HepG2 (cell line): ENCODE measurements around the gene MBTD1. TPM values are rescaled to one million over a fixed set of nuclear protein-coding genes. Genes with fewer than 3 reads are reported as not detected.

Source experiments
- AGO2 ChIP-seq: fragments of 200-400 bp; formaldehyde crosslinking; optimal IDR thresholded peaks from 2 replicates; pipeline ENCODE3; 2017; ENCODE audit warnings: mild to moderate bottlenecking, low read depth, low read length, moderate library complexity
- DNMT1 ChIP-seq: sonication (generic); formaldehyde crosslinking; IDR thresholded peaks from 2 replicates; pipeline ENCODE4 v1.5.1; 2020; ENCODE audit warnings: mild to moderate bottlenecking, missing genetic modification reagents
- FLYWCH1 ChIP-seq: sonication (generic); formaldehyde crosslinking; IDR thresholded peaks from 2 replicates; pipeline ENCODE4 v1.8.1; 2023; ENCODE audit warnings: mild to moderate bottlenecking, missing genetic modification reagents
- GLI4 ChIP-seq: sonication (generic); formaldehyde crosslinking; IDR thresholded peaks from 2 replicates; pipeline ENCODE4 v1.5.1; 2020; ENCODE audit warnings: missing genetic modification reagents, mild to moderate bottlenecking, moderate library complexity, borderline replicate concordance
- HMG20A ChIP-seq: IDR thresholded peaks from 2 replicates; pipeline ENCODE4 v1.6.1; 2016; ENCODE audit warnings: borderline replicate concordance
- MAFG ChIP-seq: sonication (generic); formaldehyde crosslinking; IDR thresholded peaks from 2 replicates; pipeline ENCODE4 v1.5.1; 2020; ENCODE audit warnings: mild to moderate bottlenecking, missing genetic modification reagents
- MAZ ChIP-seq, 2 experiments: sonication (generic) in 1 of 2; formaldehyde crosslinking in 1 of 2; IDR thresholded peaks; 2 replicates each; pipeline versions ENCODE4 v1.5.0 to v1.6.1; 2012 to 2020; ENCODE audit warnings: low read depth in 2 of 2, mild to moderate bottlenecking in 2 of 2, borderline replicate concordance in 1 of 2, improper control_type of control experiment in 1 of 2, low read length in 1 of 2, missing genetic modification reagents in 1 of 2, moderate library complexity in 1 of 2
- NFKB2 ChIP-seq: sonication (generic); formaldehyde crosslinking; IDR thresholded peaks from 2 replicates; pipeline ENCODE4 v1.4.0; 2020; ENCODE audit warnings: missing genetic modification reagents, borderline replicate concordance
- POLR2AphosphoS2 ChIP-seq: IDR thresholded peaks from 2 replicates; pipeline ENCODE4 v1.6.1; 2011; ENCODE audit warnings: low read depth, low read length, improper control_type of control experiment
- SALL1 ChIP-seq: sonication (generic); formaldehyde crosslinking; IDR thresholded peaks from 2 replicates; pipeline ENCODE4 v1.8.0; 2022; ENCODE audit warnings: mild to moderate bottlenecking, missing genetic modification reagents
- SP140L ChIP-seq: sonication (generic); formaldehyde crosslinking; IDR thresholded peaks from 2 replicates; pipeline ENCODE4 v1.4.0; 2020; ENCODE audit warnings: missing genetic modification reagents, borderline replicate concordance
- SRF ChIP-seq: IDR thresholded peaks from 2 replicates; pipeline ENCODE4 v1.6.1; 2011; ENCODE audit warnings: mild to moderate bottlenecking, low read depth, low read length, moderate library complexity
- ZBTB34 ChIP-seq: sonication (generic); formaldehyde crosslinking; IDR thresholded peaks from 2 replicates; pipeline ENCODE4 v1.8.0; 2022; ENCODE audit warnings: mild to moderate bottlenecking, missing genetic modification reagents
- ZFYVE20 ChIP-seq: sonication (generic); formaldehyde crosslinking; IDR thresholded peaks from 2 replicates; pipeline ENCODE4 v1.8.0; 2023; ENCODE audit warnings: low read depth, mild to moderate bottlenecking, moderate library complexity, missing genetic modification reagents, borderline replicate concordance
- ZNF280B ChIP-seq: sonication (generic); formaldehyde crosslinking; IDR thresholded peaks from 2 replicates; pipeline ENCODE4 v1.5.0; 2020; ENCODE audit warnings: missing genetic modification reagents, mild to moderate bottlenecking, borderline replicate concordance
- ZNF747 ChIP-seq: sonication (generic); formaldehyde crosslinking; IDR thresholded peaks from 2 replicates; pipeline ENCODE4 v1.8.1; 2023; ENCODE audit warnings: missing genetic modification reagents, mild to moderate bottlenecking, borderline replicate concordance
- ZNF773 ChIP-seq: sonication (generic); formaldehyde crosslinking; IDR thresholded peaks from 2 replicates; pipeline ENCODE4 v1.4.0; 2020; ENCODE audit warnings: missing genetic modification reagents, borderline replicate concordance
- polyA plus RNA-seq, 8 experiments: library from polyadenylated mRNA; depleted of rRNA in 3 of 8; stranded (reverse) in 7 of 8; unstranded in 1 of 8; fragments of >200 nt; fragmentation: Illumina TruSeq in 4 of 8; extraction: Trizol in 4 of 8; gene quantifications; 2 replicates each; pipeline versions ENCODE4 v1.2.1 to v1.2.3, GENCODE V29; 2011 to 2016; ENCODE audit warnings: low read depth in 4 of 8, missing spikeins in 1 of 8, mixed read lengths in 1 of 8; ENCODE audit not compliant: insufficient read depth in 1 of 8
- total RNA-seq, 5 experiments: library from RNA; depleted of rRNA; stranded (reverse); fragments of >200 nt; fragmentation: Illumina TruSeq; extraction: Trizol; gene quantifications; 2 replicates each; pipeline ENCODE4 v1.2.3, GENCODE V29; 2016; ENCODE audit warnings: low read depth in 1 of 5
- TF ChIP-seq, protein P1 (sequence below): fragments of 450-650 bp; IDR thresholded peaks from 2 replicates; pipeline ENCODE4 v1.6.1; 2016
- TF ChIP-seq, protein P2 (sequence below): sonication (generic); formaldehyde crosslinking; IDR thresholded peaks from 2 replicates; pipeline ENCODE4 v1.8.0; 2022; ENCODE audit warnings: mild to moderate bottlenecking, missing genetic modification reagents, moderate library complexity
- TF ChIP-seq, protein P3 (sequence below): sonication (generic); formaldehyde crosslinking; IDR thresholded peaks from 2 replicates; pipeline ENCODE4 v1.8.0; 2022; ENCODE audit warnings: missing genetic modification reagents, mild to moderate bottlenecking, borderline replicate concordance

The MBTD1 gene
- total and polyA plus RNA-seq, 2 of the 13 experiments (the other 11 are each of a cell fraction or from before 2014, with no cell fraction given) = 20.9 TPM

DNA sequence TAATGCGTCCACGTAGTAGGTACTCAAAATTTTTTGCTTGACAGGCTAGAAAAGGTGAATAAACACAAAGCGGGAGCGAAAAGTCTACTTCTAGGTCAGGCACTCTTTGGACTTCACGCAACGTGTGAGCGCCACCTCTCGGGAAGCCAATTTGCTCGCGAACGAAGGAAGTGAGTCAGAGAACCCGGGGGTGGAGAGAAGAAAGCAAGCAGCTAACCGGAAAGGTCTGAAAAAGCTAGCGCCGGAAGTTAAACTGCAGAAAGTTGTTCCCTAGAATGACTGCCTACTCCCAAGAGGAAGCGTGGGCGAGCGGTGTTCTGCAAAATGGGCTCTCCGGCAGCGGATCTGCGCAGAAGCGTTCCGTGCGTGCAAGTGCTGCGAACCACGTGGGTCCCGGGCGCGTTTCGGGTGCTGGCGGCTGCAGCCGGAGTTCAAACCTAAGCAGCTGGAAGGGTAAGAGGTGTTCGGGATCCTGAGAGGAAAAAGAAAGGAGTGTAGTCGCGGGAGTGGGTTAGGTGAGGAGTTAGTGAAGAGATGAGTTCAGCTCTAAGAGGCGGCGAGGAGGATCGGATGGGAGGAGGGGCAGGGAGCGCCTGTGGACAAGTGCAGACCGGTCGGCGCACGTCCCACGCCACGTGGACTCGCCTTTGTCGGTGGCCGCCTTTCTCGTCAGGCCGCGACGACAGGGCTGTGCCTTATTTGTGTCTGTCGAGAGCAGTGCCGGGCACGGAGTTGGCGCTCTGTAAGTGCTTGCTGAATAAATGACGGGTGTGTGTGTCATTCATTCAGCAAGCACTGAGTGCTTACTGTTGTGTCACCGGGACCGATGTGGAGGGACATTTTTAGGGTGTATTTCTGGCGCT lies 106.4 kb downstream of the MBTD1 start, which contains the start of gene NME1 (continued):
- TF ChIP-seq SRF = peak; percentile 89
- no peak for TF ChIP-seq ZFYVE20 (CRISPR knock-in tag)
- TF ChIP-seq HMG20A (CRISPR knock-in tag) = peak; percentile 74
- TF ChIP-seq ZNF747 (CRISPR knock-in tag) = peak; percentile 98; the same call in 1 of the 2 replicates
- TF ChIP-seq NFKB2 (CRISPR knock-in tag) = peak; percentile 99
- TF ChIP-seq SP140L = peak; percentile 98
- TF ChIP-seq ZBTB34 = no peak
- TF ChIP-seq SALL1 (CRISPR knock-in tag) = peak; percentile 99
- TF ChIP-seq MAFG = no peak
- TF ChIP-seq AGO2 = peak; percentile 54
- TF ChIP-seq, protein P1, sequence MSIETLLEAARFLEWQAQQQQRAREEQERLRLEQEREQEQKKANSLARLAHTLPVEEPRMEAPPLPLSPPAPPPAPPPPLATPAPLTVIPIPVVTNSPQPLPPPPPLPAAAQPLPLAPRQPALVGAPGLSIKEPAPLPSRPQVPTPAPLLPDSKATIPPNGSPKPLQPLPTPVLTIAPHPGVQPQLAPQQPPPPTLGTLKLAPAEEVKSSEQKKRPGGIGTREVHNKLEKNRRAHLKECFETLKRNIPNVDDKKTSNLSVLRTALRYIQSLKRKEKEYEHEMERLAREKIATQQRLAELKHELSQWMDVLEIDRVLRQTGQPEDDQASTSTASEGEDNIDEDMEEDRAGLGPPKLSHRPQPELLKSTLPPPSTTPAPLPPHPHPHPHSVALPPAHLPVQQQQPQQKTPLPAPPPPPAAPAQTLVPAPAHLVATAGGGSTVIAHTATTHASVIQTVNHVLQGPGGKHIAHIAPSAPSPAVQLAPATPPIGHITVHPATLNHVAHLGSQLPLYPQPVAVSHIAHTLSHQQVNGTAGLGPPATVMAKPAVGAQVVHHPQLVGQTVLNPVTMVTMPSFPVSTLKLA = peak; percentile 98
- peak; percentile 98; the same call in 1 of the 2 replicates for TF ChIP-seq DNMT1 (CRISPR knock-in tag)
- TF ChIP-seq ZNF773 (CRISPR knock-in tag) = 0 out of 2 replicates have a peak, but pooled peaks have one; percentile 77
- TF ChIP-seq POLR2AphosphoS2 = no peak
- peak; percentile 90; the same call in 1 of the 2 replicates for TF ChIP-seq MAZ (IDR thresholded peaks at IDR 0.05; ENCODE audit: borderline replicate concordance, low read depth, low read length)
- TF ChIP-seq MAZ (CRISPR knock-in tag; IDR thresholded peaks at IDR 0.05; ENCODE audit: low read depth) = peak; percentile 81
- TF ChIP-seq ZNF280B = peak; percentile 96
- TF ChIP-seq, protein P2, sequence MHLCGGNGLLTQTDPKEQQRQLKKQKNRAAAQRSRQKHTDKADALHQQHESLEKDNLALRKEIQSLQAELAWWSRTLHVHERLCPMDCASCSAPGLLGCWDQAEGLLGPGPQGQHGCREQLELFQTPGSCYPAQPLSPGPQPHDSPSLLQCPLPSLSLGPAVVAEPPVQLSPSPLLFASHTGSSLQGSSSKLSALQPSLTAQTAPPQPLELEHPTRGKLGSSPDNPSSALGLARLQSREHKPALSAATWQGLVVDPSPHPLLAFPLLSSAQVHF (CRISPR knock-in tag) = no peak; the same call in 1 of the 2 replicates
- TF ChIP-seq, protein P3, sequence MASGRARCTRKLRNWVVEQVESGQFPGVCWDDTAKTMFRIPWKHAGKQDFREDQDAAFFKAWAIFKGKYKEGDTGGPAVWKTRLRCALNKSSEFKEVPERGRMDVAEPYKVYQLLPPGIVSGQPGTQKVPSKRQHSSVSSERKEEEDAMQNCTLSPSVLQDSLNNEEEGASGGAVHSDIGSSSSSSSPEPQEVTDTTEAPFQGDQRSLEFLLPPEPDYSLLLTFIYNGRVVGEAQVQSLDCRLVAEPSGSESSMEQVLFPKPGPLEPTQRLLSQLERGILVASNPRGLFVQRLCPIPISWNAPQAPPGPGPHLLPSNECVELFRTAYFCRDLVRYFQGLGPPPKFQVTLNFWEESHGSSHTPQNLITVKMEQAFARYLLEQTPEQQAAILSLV = peak; percentile 100
- TF ChIP-seq FLYWCH1 = peak; percentile 94; the same call in 1 of the 2 replicates
- peak; percentile 88; the same call in 1 of the 2 replicates for TF ChIP-seq GLI4
